Parathyroid adenoma (tissue), 2 donors: ENCODE data around the gene TRAP1.
"Not testable (repeated sequence)": the region's sequence is repeated elsewhere in the genome, so short reads cannot be mapped to it uniquely, and the experiment has no call there.

ENCODE experiments used
- H2AFZ ChIP-seq: fragments of 300-600 bp; sonication (generic); one replicate; pipeline ENCODE4 v1.7.0; 2017; ENCODE audit warnings: antibody characterized with exemption, mild to moderate bottlenecking
- H3K27ac ChIP-seq: fragments of 300-600 bp; sonication (generic); one replicate; pipeline ENCODE4 v1.7.0; 2017
- H3K27me3 ChIP-seq: fragments of 300-600 bp; sonication (generic); one replicate; pipeline ENCODE4 v1.7.0; 2017; ENCODE audit warnings: low read length; ENCODE audit not compliant: control insufficient read depth, insufficient read depth
- H3K36me3 ChIP-seq: fragments of 300-600 bp; sonication (generic); one replicate; pipeline ENCODE4 v1.7.0; 2017; ENCODE audit warnings: low read length; ENCODE audit not compliant: control insufficient read depth, insufficient read depth
- H3K4me1 ChIP-seq: fragments of 300-600 bp; sonication (generic); one replicate; pipeline ENCODE4 v1.7.0; 2017; ENCODE audit warnings: control low read depth
- H3K4me2 ChIP-seq: fragments of 300-600 bp; sonication (generic); one replicate; pipeline ENCODE4 v1.7.0; 2017; ENCODE audit warnings: low read length
- H3K4me3 ChIP-seq: fragments of 300-600 bp; sonication (generic); one replicate; pipeline ENCODE4 v1.7.0; 2017; ENCODE audit warnings: low read depth, low read length
- H3K79me2 ChIP-seq: fragments of 300-600 bp; sonication (generic); one replicate; pipeline ENCODE4 v1.7.0; 2017; ENCODE audit warnings: control low read depth
- H3K9ac ChIP-seq: fragments of 300-600 bp; sonication (generic); one replicate; pipeline ENCODE4 v1.7.0; 2017; ENCODE audit warnings: mild to moderate bottlenecking
- H3K9me3 ChIP-seq: fragments of 300-600 bp; sonication (generic); one replicate; pipeline ENCODE4 v1.7.0; 2017; ENCODE audit warnings: low read length; ENCODE audit not compliant: control insufficient read depth
- CTCF ChIP-seq: fragments of 300-600 bp; sonication (generic); IDR thresholded peaks from one replicate; pipeline ENCODE4 v1.7.0; 2017; ENCODE audit warnings: antibody characterized with exemption, mild to moderate bottlenecking
- donor health status: primary hyperparathyroidism.

The TRAP1 gene

GRCh38 chr16:3609895-3610697 lies 107.2 kb downstream of the TRAP1 start:
- Histone ChIP-seq H3K9ac (no peak overlapping the region), H3K9me3 (no peaks in the 10 kb centered on the region), H3K27ac (no peak overlapping the region), H3K36me3 (no peaks in the 10 kb centered on the region), H3K27me3 (no peaks in the 10 kb centered on the region), H2AFZ (no peak overlapping the region), H3K4me1 (no peaks in the 10 kb centered on the region), H3K79me2 (peaks cover 6% of the 10 kb centered on the region), H3K4me2 (peak overlapping the region; percentile 94), H3K4me3 (no peak overlapping the region)
- no peak for TF ChIP-seq CTCF

- H3K9ac ChIP-seq, H3K9me3 ChIP-seq, H2AFZ ChIP-seq: not testable (repeated sequence)
Observed at GRCh38 chr16:3608976-3609375, 108.3 kb downstream of the TRAP1 start.

GRCh38 chr16:3608069-3608468 lies 109.3 kb downstream of the TRAP1 start:
- Histone ChIP-seq H3K79me2 (peaks cover 6% of the 10 kb centered on the region), H3K4me2 (no peak overlapping the region)

More at GRCh38 chr16:3608976-3609375, 108.3 kb downstream of the TRAP1 start:
- not testable (repeated sequence) for H3K4me1 ChIP-seq, H3K27me3 ChIP-seq, H3K36me3 ChIP-seq, H3K79me2 ChIP-seq, H3K27ac ChIP-seq, H3K4me2 ChIP-seq, H3K4me3 ChIP-seq

More at GRCh38 chr16:3608069-3608468, 109.3 kb downstream of the TRAP1 start:
- no peak overlapping the region for H2AFZ ChIP-seq
- no peaks in the 10 kb centered on the region for H3K36me3 ChIP-seq
- no peaks in the 10 kb centered on the region for H3K9me3 ChIP-seq
- no peaks in the 10 kb centered on the region for H3K27me3 ChIP-seq
- no peak overlapping the region for H3K9ac ChIP-seq
- no peak for TF ChIP-seq CTCF
- no peak overlapping the region for H3K4me3 ChIP-seq
- no peaks in the 10 kb centered on the region for H3K4me1 ChIP-seq
- H3K27ac ChIP-seq: no peak overlapping the region
